ENCODE measurements around the gene PPP1R16B.
A peak's percentile ranks its signal among the peaks of the same experiment; 100 is the strongest.

Gene PPP1R16B

GRCh38 chr20:38805502-38805957 is at the start of gene PPP1R16B:
Gene PPP1R16B (plus strand): TSS chr20:38805697. CDS start chr20:38835926, 30,229 bp downstream.
- DNase-seq (ENCODE audit: low spot score), result no peak

DNA sequence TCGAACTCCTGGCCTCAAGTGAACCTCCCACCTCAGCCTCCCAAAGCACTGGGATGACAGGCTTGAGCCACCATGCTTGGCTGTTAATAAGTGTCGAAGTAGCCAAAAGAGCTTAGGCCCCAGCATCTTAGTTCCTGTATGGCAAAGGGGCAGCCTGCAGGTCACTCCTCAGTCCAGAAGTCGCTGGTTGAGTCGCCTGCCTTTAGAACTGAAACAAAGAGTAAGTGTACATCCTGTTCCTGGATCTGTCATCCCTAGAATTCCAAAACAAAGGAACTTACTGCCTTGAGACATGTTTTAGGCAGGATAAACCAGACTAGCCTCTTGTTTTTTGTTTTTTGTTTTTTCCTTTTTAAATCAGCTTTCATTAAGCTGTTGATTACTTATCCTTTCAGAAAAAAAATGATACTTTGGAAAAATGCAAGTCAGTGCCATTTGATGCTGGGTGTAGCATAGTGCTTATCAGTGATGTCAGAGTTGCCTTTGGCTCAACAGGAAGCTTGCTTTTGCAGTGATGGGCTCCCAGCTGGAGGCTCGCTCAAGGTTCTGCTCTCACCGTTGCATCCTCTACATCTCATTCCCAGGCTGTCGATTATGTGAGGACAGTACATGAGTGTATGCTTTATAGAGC is 48.2 kb upstream of the PPP1R16B start:
- no peak for DNase-seq (ENCODE audit: low spot score)

GRCh38 chr20:38759106-38759505 is 46.4 kb upstream of the PPP1R16B start:
- no peak for DNase-seq (ENCODE audit: low spot score)

DNA sequence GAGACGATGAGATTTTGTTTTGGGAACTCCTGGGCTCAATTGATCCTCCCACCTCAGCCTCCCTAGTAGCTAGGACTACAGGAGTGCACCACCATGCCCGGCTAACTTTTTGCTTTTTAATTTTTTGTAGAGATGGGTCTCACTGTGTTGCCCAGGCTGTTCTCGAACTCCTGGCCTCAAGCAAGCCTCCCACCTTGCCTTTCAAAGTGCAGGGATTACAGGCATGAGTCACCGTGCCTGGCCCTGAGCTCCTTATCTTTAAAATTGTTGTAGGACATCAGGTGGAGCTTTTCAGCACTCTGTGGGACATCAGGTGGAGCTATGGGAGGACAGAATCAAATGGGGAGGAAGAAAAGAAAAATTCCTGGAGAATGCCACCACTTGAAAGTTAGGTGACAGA is 44.5 kb upstream of the PPP1R16B start:
- DNase-seq (ENCODE audit: low spot score), result no peak

GRCh38 chr20:38762174-38762573 is 43.3 kb upstream of the PPP1R16B start:
- DNase-seq (ENCODE audit: low spot score), result no peak

DNA sequence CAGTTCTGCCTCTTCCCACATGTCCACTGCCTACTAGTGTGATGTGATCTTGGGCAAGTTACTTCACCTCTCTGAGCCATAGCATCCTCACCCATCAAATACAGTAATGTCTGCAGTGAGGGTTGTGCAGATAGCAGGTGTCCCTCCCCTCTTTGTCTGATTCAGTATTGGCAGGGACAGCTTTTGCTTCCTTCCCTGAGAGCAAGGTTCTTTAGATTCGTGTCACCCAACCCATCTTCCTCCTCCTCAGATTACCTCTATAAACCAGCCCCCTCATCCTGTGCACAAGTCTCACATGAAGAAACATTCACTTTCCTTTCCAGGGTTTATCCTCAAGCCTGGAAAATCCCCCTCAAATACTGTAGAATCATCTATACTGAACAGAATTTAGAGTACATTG is 41.9 kb upstream of the PPP1R16B start:
- DNase-seq (ENCODE audit: low spot score), result no peak

DNA sequence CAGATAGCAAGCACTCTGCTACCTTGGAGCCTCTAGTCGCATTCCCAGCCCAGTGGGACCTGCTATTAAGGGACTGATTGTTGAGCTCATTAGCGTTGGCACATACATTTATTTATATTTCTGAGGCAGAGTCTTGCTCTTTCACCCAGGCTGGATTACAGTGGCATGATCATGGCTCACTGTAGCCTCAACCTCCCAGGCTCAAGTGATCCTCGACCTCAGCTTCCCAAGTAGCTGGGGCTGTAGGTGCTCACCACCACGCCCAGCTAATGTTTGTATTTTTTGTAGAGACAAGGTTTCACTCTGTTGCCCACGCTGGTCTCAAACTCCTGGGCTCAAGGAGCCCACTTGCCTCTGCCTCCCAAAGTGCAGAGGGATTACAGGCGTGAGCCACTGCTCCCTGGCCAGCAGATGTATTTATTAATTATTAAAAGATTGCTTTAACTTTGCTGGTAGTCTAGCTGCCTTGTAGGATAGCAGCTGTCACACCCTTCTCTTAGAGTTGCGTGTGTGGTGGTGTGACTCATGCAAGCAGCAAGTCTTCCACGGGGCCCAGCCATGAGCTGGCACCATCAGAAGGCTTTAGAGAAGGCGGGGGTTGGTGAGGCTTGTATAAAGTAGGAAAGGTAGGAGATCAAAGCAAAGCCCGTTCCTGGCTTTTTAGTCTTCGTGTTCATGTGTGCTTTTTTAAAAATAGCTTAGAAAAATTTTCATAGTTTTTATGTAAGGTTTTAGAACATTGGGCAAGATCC is 40.8 kb upstream of the PPP1R16B start:
- DNase-seq (ENCODE audit: low spot score), result peak; percentile 78

GRCh38 chr20:38766071-38766470 is 39.4 kb upstream of the PPP1R16B start:
- peak; percentile 51 for DNase-seq (ENCODE audit: low spot score)

- DNase-seq (ENCODE audit: low spot score), result no peak
Measured at GRCh38 chr20:38769376-38770295, 35.9 kb upstream of the PPP1R16B start.

GRCh38 chr20:38770546-38770945 is 35.0 kb upstream of the PPP1R16B start:
- no peak for DNase-seq (ENCODE audit: low spot score)

DNA sequence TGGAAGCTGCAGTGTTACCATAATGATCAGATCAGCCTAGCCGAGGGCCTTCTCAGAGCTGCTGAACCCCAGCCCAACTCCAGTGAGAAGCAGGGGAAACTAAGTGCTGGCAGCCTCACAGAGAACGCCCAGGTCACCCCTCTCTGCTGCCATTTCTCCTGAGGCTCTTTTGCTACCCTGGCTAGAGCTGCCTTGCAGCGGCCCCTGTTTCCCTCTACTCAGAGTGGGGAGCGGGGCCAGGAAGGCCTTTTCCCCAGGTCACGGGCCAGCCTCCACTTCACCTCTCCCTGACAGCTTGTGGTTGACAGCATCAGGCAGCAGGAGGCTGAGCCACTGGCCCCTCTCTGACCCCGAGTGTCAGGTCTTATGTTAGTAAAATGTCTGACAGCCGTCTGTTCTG is 34.5 kb upstream of the PPP1R16B start:
- no peak for DNase-seq (ENCODE audit: low spot score)

GRCh38 chr20:38771621-38772020 is 33.9 kb upstream of the PPP1R16B start:
- no peak for DNase-seq (ENCODE audit: low spot score)

DNA sequence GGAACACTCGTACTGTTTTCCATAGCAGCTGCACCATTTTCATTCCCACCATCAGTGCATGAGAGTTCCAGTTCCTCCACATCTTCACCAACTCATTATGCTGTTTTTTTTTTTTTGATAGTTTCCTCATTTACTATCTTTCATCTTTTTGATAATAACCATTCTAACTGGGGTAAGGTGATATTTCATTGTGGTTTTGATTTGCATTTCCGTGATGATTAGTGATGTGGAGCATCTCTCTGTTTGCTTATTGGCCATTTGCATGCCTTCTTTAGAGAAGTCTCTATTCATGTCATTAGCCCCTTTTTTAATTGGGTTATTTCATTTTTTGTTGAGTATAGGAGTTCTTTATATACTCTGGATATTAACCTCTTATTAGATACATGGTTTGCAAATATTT is 31.3 kb upstream of the PPP1R16B start:
- no peak for DNase-seq (ENCODE audit: low spot score)

- DNase-seq (ENCODE audit: low spot score), result no peak
Measured at GRCh38 chr20:38776363-38776762, 29.1 kb upstream of the PPP1R16B start.

DNA sequence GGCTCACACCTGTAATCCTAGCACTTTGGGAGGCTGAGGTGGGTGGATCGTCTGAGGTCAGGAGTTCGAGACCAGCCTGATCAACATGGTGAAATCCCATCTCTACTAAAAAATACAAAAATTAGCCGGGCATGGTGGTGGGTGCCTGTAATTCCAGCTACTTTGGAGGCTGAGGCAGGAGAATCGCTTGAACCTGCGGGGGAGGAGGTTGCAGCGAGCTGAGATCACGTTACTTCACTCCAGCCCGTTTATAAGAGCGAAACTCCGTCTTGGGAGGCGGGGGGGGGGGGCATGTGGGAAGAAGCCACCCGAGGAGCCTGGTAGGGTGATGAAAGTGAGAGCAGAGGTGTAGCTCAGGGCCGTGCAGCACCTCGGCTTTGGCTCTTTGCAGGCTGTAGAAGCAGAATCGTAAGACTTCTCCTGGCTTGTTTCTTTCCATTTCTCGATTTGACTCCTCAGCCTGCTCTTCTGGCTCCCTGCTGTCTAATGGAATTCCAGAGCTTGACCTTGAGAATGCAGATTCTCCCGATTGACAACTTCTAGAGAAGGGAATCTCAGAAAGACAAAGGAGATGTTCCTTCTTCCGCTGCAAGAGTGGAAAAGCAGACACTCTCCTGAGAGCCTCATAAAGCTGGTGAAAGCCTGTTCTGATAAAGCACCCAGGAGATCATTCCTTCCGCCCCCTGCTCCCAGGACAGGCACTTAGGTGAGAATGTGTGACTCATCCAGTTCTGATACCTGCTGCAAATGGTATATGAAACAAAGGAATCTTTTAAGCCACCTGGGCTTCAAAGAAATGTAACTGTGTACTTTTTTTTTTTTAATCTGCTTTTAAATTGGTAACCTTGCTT is 26.0 kb upstream of the PPP1R16B start:
- DNase-seq (ENCODE audit: low spot score), result no peak

- DNase-seq (ENCODE audit: low spot score), result no peak
Measured at GRCh38 chr20:38782275-38782674, 23.2 kb upstream of the PPP1R16B start.

DNA sequence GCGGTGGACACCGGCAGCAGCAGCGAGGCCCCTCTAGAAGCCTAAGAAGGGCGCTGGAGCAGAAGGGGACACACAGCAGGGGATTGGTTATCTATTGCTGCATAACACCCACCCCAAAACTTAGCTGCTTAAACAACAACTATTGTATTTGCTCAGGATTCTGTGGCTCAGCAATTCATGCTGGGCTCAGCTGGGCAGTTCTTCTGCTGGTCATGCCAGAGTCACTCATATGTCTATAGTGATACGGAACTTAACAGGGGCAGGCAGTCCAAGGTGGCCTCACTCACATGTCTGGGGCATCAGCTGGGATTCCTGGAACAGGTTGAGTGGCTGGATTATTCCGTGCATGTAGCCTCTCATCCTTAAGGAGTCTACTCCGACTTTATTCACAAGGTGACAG is 17.6 kb upstream of the PPP1R16B start:
- no peak for DNase-seq (ENCODE audit: low spot score)

DNA sequence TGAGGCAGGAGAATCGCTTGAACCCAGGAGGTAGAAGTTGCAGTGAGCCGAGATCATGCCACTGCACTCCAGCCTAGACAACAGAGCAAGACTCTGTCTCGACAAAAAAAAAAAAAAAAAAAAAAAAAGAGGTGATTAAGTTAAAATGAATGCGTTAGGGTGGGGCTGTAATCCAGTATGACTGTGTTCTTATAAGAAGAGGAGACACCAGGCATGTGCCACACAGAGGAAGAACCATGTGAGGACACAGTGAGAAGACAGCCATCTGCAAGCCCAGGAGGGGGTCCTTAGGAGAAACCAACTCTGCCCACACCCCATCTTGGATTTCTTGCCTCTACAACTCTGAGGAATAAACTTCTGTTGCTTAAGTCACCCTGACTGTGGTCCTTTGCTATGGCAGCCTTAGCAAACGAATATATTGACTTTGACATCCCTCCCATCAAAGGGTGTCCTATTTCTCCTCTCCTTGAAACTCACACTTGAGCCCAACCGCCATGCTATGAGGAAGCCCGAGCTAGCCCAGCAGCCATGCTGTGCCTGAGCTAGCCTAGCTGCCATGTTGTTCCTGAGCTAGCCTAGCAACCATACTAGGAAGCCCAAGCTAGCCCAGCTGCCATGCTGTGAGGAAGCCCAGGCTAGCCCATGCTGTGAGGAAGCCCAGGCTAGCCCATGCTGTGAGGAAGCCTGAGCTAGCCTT is 15.8 kb upstream of the PPP1R16B start:
- DNase-seq (ENCODE audit: low spot score), result no peak

GRCh38 chr20:38790200-38791053 is 15.1 kb upstream of the PPP1R16B start:
- no peak for DNase-seq (ENCODE audit: low spot score)

- DNase-seq (ENCODE audit: low spot score), result no peak
Measured at GRCh38 chr20:38791291-38791690, 14.2 kb upstream of the PPP1R16B start.

Data from hepatic stellate cell (primary cell).